Fibroblast of lung (primary cell): Measurements from ENCODE around the gene EFCAB14. TPM values are rescaled to one million over a fixed set of nuclear protein-coding genes. Genes with fewer than 3 reads are reported as not detected.

Source experiments
- DNase-seq, 2 donors: peaks; one replicate each; pipeline versions ENCODE4 v3.0.0 to v3.0.0-alpha.2; 2010; ENCODE audit warnings: low read depth in 2 of 2
- H2AFZ ChIP-seq: 2 replicates; pipeline ENCODE4 v1.5.1; 2012; ENCODE audit warnings: low read length, control low read depth, inconsistent platforms
- H3K27ac ChIP-seq: 2 replicates; pipeline ENCODE4 v1.5.1; 2011; ENCODE audit warnings: low read length, control low read depth; ENCODE audit not compliant: insufficient read depth
- H3K27me3 ChIP-seq: 2 replicates; pipeline ENCODE4 v1.5.1; 2011; ENCODE audit warnings: mild to moderate bottlenecking, low read length; ENCODE audit not compliant: control insufficient read depth, insufficient read depth
- H3K36me3 ChIP-seq: 2 replicates; pipeline ENCODE4 v1.5.1; 2011; ENCODE audit warnings: low read length; ENCODE audit not compliant: control insufficient read depth, insufficient read depth
- H3K4me1 ChIP-seq: 2 replicates; pipeline ENCODE4 v1.5.1; 2011; ENCODE audit warnings: low read length; ENCODE audit not compliant: control insufficient read depth, insufficient read depth; ENCODE audit errors: extremely low read depth
- H3K4me2 ChIP-seq: 2 replicates; pipeline ENCODE4 v1.5.1; 2011; ENCODE audit warnings: low read length, control low read depth; ENCODE audit not compliant: insufficient read depth; ENCODE audit errors: extremely low read depth
- H3K4me3 ChIP-seq, 4 experiments: fragments of 200-600 bp in 1 of 4; sonication (generic) in 1 of 4; replicated peaks in 1 of 4; 2 replicates each; pipeline ENCODE4 v1.5.1; 2011 to 2016; ENCODE audit warnings: low read length in 4 of 4, low read depth in 3 of 4, mild to moderate bottlenecking in 3 of 4, control low read depth in 2 of 4, inconsistent platforms in 1 of 4, mixed read lengths in 1 of 4; ENCODE audit not compliant: insufficient read depth in 1 of 4; ENCODE audit errors: control extremely low read depth in 1 of 4
- H3K79me2 ChIP-seq: 2 replicates; pipeline ENCODE4 v1.5.1; 2012; ENCODE audit warnings: mild to moderate bottlenecking, low read length, inconsistent platforms; ENCODE audit not compliant: control insufficient read depth, insufficient read depth
- H3K9ac ChIP-seq: 2 replicates; pipeline ENCODE4 v1.5.1; 2011; ENCODE audit warnings: mild to moderate bottlenecking, low read length, control low read depth; ENCODE audit not compliant: insufficient read depth
- H3K9me3 ChIP-seq: 2 replicates; pipeline ENCODE4 v1.5.1; 2012; ENCODE audit warnings: low read depth, low read length; ENCODE audit not compliant: control insufficient read depth, insufficient read depth
- H4K20me1 ChIP-seq: 2 replicates; pipeline ENCODE4 v1.5.1; 2011; ENCODE audit warnings: low read length; ENCODE audit not compliant: control insufficient read depth, insufficient read depth; ENCODE audit errors: extremely low read depth
- CTCF ChIP-seq, 2 donors: IDR thresholded peaks in 1 of 2; conservative IDR thresholded peaks in 1 of 2; 1 replicate in 1 of 2; 2 replicates in 1 of 2; pipeline ENCODE4 v1.5.1; 2011 to 2012; ENCODE audit warnings: low read length in 2 of 2, control low read depth in 1 of 2, inconsistent platforms in 1 of 2, low read depth in 1 of 2, mild to moderate bottlenecking in 1 of 2
- EZH2 ChIP-seq: IDR thresholded peaks from 2 replicates; pipeline ENCODE4 v1.5.1; 2012; ENCODE audit warnings: low read length, control low read depth, mild to moderate bottlenecking; ENCODE audit errors: missing control alignments
- polyA plus RNA-seq, 2 donors: library from polyadenylated mRNA; depleted of rRNA in 1 of 2; stranded (reverse) in 1 of 2; unstranded in 1 of 2; fragments of >200 nt; gene quantifications; 2 replicates each; pipeline ENCODE4 v1.2.1, GENCODE V29; 2011 to 2012; ENCODE audit warnings: missing spikeins in 1 of 2
- total RNA-seq: library from RNA; depleted of rRNA; stranded (reverse); fragments of >200 nt; gene quantifications from 2 replicates; pipeline ENCODE4 v1.2.1, GENCODE V29; 2014

The EFCAB14 gene
- total and polyA plus RNA-seq, 2 donors (not counting 1 experiment from before 2014, with no cell fraction given): 35.3 to 65.0 TPM

GRCh38 chr1:46760558-46761166 lies 41.7 kb upstream of the EFCAB14 start:
- Histone ChIP-seq H3K9me3 (no peaks in the 10 kb centered on the region), H3K4me3 (no peak overlapping the region), H4K20me1 (no peaks in the 10 kb centered on the region), H3K9ac (no peak overlapping the region), H3K4me2 (no peak overlapping the region), H3K4me1 (no peaks in the 10 kb centered on the region), H3K27ac (no peak overlapping the region), H3K36me3 (no peaks in the 10 kb centered on the region), H3K27me3 (no peaks in the 10 kb centered on the region), H3K79me2 (no peaks in the 10 kb centered on the region), H2AFZ (no peak overlapping the region)
- no peak for DNase-seq
- no peak for TF ChIP-seq EZH2
- no peak for TF ChIP-seq CTCF (conservative IDR thresholded peaks at IDR 0.05 in 1 of 2, IDR thresholded peaks at IDR 0.05 in 1 of 2; ENCODE audit: low read depth in 1 of 2, low read length in 2 of 2)

- Histone ChIP-seq H3K9ac (no peak overlapping the region), H4K20me1 (no peaks in the 10 kb centered on the region), H3K4me3 (no peak overlapping the region), H3K4me2 (no peak overlapping the region), H2AFZ (no peak overlapping the region), H3K9me3 (no peaks in the 10 kb centered on the region), H3K4me1 (no peaks in the 10 kb centered on the region), H3K27me3 (no peaks in the 10 kb centered on the region), H3K79me2 (no peaks in the 10 kb centered on the region), H3K36me3 (no peaks in the 10 kb centered on the region), H3K27ac (no peak overlapping the region)
- peak in 1 of 2 donors; percentile 11 for DNase-seq
- TF ChIP-seq CTCF (conservative IDR thresholded peaks at IDR 0.05 in 1 of 2, IDR thresholded peaks at IDR 0.05 in 1 of 2; ENCODE audit: low read depth in 1 of 2, low read length in 2 of 2) (no peak), EZH2 (no peak)
Measured at GRCh38 chr1:46757956-46758528, 39.1 kb upstream of the EFCAB14 start.

GRCh38 chr1:46757247-46757955 lies 38.5 kb upstream of the EFCAB14 start:
- Histone ChIP-seq H3K27ac (no peak overlapping the region), H3K79me2 (no peaks in the 10 kb centered on the region), H3K9ac (no peak overlapping the region), H2AFZ (no peak overlapping the region), H3K4me1 (no peaks in the 10 kb centered on the region), H3K36me3 (no peaks in the 10 kb centered on the region), H3K4me3 (no peak overlapping the region), H3K9me3 (no peaks in the 10 kb centered on the region), H4K20me1 (no peaks in the 10 kb centered on the region), H3K4me2 (no peak overlapping the region), H3K27me3 (no peaks in the 10 kb centered on the region)
- TF ChIP-seq CTCF (conservative IDR thresholded peaks at IDR 0.05 in 1 of 2, IDR thresholded peaks at IDR 0.05 in 1 of 2; ENCODE audit: low read depth in 1 of 2, low read length in 2 of 2) (no peak), EZH2 (no peak)
- peak in 1 of 2 donors; percentile 64 for DNase-seq
